ENCODE data around the gene RSAD1. TPM values are rescaled to one million over a fixed set of nuclear protein-coding genes. Genes with fewer than 3 reads are reported as not detected.

Gene RSAD1
- total RNA-seq, 1 experiment from 2014 or later, result 51.1 TPM

GRCh38 chr17:50445730-50446325, 32.8 kb upstream of the RSAD1 start:
- no peaks in the 10 kb centered on the region for H3K27me3 Mint-ChIP-seq (ENCODE audit: unreplicated experiment)
- H3K27ac Mint-ChIP-seq (ENCODE audit: unreplicated experiment), result no peak overlapping the region
- H3K9me3 Mint-ChIP-seq (ENCODE audit: low read depth, unreplicated experiment), result no peaks in the 10 kb centered on the region
- intact Hi-C loops (cut with micrococcal nuclease; ENCODE audit: unreplicated experiment), result no loop called here
- peaks cover 40% of the 10 kb centered on the region for H3K36me3 Mint-ChIP-seq (ENCODE audit: insufficient read depth, unreplicated experiment)
- H3K4me3 Mint-ChIP-seq (ENCODE audit: low read depth, unreplicated experiment), result no peak overlapping the region
- BruUV-seq (replicated peaks), result no TSS peak
- H3K4me1 Mint-ChIP-seq (ENCODE audit: low read depth, unreplicated experiment), result peaks cover 30% of the 10 kb centered on the region
- CTCF ChIA-PET, result no interaction called here
- no peak for TF ChIP-seq CTCF (IDR thresholded peaks at IDR 0.05; ENCODE audit: unreplicated experiment)
- no peak for DNase-seq

GRCh38 chr17:50447870-50448595, 30.6 kb upstream of the RSAD1 start:
- intact Hi-C loops (cut with micrococcal nuclease; ENCODE audit: unreplicated experiment), result no loop called here
- H3K4me3 Mint-ChIP-seq (ENCODE audit: low read depth, unreplicated experiment), result no peak overlapping the region
- no peak overlapping the region for H3K27ac Mint-ChIP-seq (ENCODE audit: unreplicated experiment)
- H3K27me3 Mint-ChIP-seq (ENCODE audit: unreplicated experiment), result no peaks in the 10 kb centered on the region
- H3K4me1 Mint-ChIP-seq (ENCODE audit: low read depth, unreplicated experiment), result peaks cover 33% of the 10 kb centered on the region
- H3K9me3 Mint-ChIP-seq (ENCODE audit: low read depth, unreplicated experiment), result no peaks in the 10 kb centered on the region
- H3K36me3 Mint-ChIP-seq (ENCODE audit: insufficient read depth, unreplicated experiment), result peaks cover 30% of the 10 kb centered on the region
- CTCF ChIA-PET, result interaction anchor here (1.2 kb wide), 1 partner anchor 26 kb away, joined by 4 read pairs; no protein-coding TSS in a partner anchor
- DNase-seq, result no peak
- TF ChIP-seq CTCF (IDR thresholded peaks at IDR 0.05; ENCODE audit: unreplicated experiment), result no peak
- no TSS peak for BruUV-seq (replicated peaks)

- intact Hi-C loops (cut with micrococcal nuclease; ENCODE audit: unreplicated experiment), result no loop called here
Measured at GRCh38 chr17:50448643-50449042, 30.0 kb upstream of the RSAD1 start.

More at GRCh38 chr17:50448643-50449042, 30.0 kb upstream of the RSAD1 start:
- no peak for DNase-seq
- CTCF ChIA-PET, result interaction anchor here (0.7 to 1.2 kb wide), 2 partner anchors 26 to 67 kb away, joined by 4 to 6 read pairs; no protein-coding TSS in a partner anchor
- BruUV-seq (replicated peaks), result no TSS peak
- TF ChIP-seq CTCF (IDR thresholded peaks at IDR 0.05; ENCODE audit: unreplicated experiment), result no peak
- Mint-ChIP-seq H3K36me3 (ENCODE audit: insufficient read depth, unreplicated experiment) (peaks cover 24% of the 10 kb centered on the region), H3K27me3 (ENCODE audit: unreplicated experiment) (no peaks in the 10 kb centered on the region), H3K9me3 (ENCODE audit: low read depth, unreplicated experiment) (no peaks in the 10 kb centered on the region), H3K27ac (ENCODE audit: unreplicated experiment) (no peak overlapping the region), H3K4me1 (ENCODE audit: low read depth, unreplicated experiment) (peaks cover 30% of the 10 kb centered on the region), H3K4me3 (ENCODE audit: low read depth, unreplicated experiment) (no peak overlapping the region)
